ENCODE results near the gene ARID4B. TPM values are rescaled to one million over a fixed set of nuclear protein-coding genes. Genes with fewer than 3 reads are reported as not detected.
A peak's percentile ranks its signal among the peaks of the same experiment; 100 is the strongest.

ARID4B gene
- total RNA-seq, 4 donors from 2014 or later = 11.5 to 18.8 (median 16.5) TPM

GRCh38 chr1:235129774-235130570 lies 198.0 kb downstream of the ARID4B start:
- Histone ChIP-seq H3K27me3 (no peaks in the 10 kb centered on the region), H3K9me3 (no peaks in the 10 kb centered on the region), H3K27ac (no peak overlapping the region), H3K4me3 (no peak overlapping the region), H3K4me1 (peaks cover 15 to 18% of the 10 kb centered on the region in 2 donors), H3K36me3 (peaks cover 0 to 21% of the 10 kb centered on the region in 2 donors)
- in situ Hi-C loops (cut with MboI; ENCODE audit: low sequenced_read_pairs in 4 of 4) (no loop called here), intact Hi-C loops (cut with DNase I; ENCODE audit: low total_unique reads) (loop anchor here (5.0 to 10.0 kb wide), 2 partner anchors 195 to 372 kb away; partner anchors contain the start of genes ARID4B, B3GALNT2 and GGPS1)
- TF ChIP-seq, protein P1, sequence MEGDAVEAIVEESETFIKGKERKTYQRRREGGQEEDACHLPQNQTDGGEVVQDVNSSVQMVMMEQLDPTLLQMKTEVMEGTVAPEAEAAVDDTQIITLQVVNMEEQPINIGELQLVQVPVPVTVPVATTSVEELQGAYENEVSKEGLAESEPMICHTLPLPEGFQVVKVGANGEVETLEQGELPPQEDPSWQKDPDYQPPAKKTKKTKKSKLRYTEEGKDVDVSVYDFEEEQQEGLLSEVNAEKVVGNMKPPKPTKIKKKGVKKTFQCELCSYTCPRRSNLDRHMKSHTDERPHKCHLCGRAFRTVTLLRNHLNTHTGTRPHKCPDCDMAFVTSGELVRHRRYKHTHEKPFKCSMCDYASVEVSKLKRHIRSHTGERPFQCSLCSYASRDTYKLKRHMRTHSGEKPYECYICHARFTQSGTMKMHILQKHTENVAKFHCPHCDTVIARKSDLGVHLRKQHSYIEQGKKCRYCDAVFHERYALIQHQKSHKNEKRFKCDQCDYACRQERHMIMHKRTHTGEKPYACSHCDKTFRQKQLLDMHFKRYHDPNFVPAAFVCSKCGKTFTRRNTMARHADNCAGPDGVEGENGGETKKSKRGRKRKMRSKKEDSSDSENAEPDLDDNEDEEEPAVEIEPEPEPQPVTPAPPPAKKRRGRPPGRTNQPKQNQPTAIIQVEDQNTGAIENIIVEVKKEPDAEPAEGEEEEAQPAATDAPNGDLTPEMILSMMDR (IDR thresholded peaks at IDR 0.05 in 4 of 5, conservative IDR thresholded peaks at IDR 0.05 in 1 of 5) = no peak
- no peak for TF ChIP-seq POLR2A (IDR thresholded peaks at IDR 0.05)
- DNase-seq (no peak), ATAC-seq (no peak)

DNA sequence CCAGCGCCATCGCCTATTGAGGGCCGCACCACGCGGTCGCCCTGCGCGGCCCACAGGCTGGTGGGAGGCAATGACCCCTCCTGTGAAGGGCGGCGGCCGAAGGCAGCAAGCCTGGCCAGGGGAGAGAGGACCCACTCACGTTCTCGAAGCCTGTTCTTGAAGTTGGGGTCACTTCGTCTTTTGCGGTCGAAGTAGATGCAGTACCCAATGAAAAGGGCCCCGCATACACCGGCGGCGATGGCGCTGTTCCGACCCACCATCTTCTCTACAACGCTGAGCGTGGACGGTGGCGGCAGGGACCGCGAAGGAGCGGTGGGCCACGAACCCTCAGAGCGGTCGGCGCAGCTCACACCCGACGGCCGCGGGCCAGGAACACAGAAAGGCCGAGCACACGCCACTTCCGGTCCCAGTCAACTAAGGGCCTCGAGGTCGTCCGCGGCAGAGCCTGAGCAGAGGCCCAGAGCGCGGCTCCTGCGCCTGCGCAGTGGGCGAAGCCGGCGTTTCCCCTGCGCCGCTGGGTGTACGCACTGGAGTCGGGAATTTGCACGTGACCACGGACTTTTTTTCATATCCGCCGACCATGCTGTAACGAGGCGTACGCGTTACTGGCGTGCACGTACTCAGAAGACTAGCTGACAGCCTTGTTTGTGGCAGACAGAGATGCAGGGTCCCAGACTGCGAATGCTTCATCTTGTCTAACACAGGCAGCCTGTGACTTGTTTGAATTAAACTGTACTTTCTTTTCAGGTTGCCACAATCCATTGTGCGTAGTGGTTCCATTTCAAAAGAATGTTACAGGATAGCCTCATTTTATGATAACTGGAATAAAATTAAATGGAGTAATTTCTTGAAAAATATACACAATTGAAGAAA lies 199.3 kb downstream of the ARID4B start, which contains the start of gene TOMM20:
Gene TOMM20, minus strand, starts transcription at position 382 of the 873 bp plus-strand sequence. Its CDS starts 122 bp downstream, at position 260.
- no peaks in the 10 kb centered on the region for H3K9me3 ChIP-seq
- peak; percentile 61 to 72 for TF ChIP-seq POLR2A (IDR thresholded peaks at IDR 0.05)
- TF ChIP-seq, protein P1 (IDR thresholded peaks at IDR 0.05 in 4 of 5, conservative IDR thresholded peaks at IDR 0.05 in 1 of 5) = peak in 1 of 5 experiments; percentile 10

GRCh38 chr1:235127732-235128455 lies 200.1 kb downstream of the ARID4B start:
- Histone ChIP-seq H3K9me3 (no peaks in the 10 kb centered on the region), H3K27ac (peak overlapping the region; percentile 86 to 92 (median 88)), H3K4me3 (peak overlapping the region; percentile 90 to 95 (median 94)), H3K27me3 (no peaks in the 10 kb centered on the region), H3K4me1 (peaks cover 15 to 18% of the 10 kb centered on the region in 2 donors), H3K36me3 (peaks cover 0 to 4% of the 10 kb centered on the region in 2 donors)
- TF ChIP-seq, protein P1 (IDR thresholded peaks at IDR 0.05 in 4 of 5, conservative IDR thresholded peaks at IDR 0.05 in 1 of 5) = no peak
- TF ChIP-seq POLR2A (IDR thresholded peaks at IDR 0.05) = no peak
- ATAC-seq (peak in 1 of 2 donors; percentile 10), DNase-seq (no peak)
- intact Hi-C loops (cut with DNase I; ENCODE audit: low total_unique reads) = loop anchor here (1.0 to 10.0 kb wide), 3 partner anchors 33 to 374 kb away; partner anchors contain the start of genes ARID4B, B3GALNT2, GGPS1 and RBM34
- in situ Hi-C loops (cut with MboI; ENCODE audit: low sequenced_read_pairs in 4 of 4) = no loop called here

More for the DNA sequence above, 199.3 kb downstream of the ARID4B start, which contains the start of gene TOMM20:
- peaks cover 15 to 18% of the 10 kb centered on the region in 2 donors for H3K4me1 ChIP-seq
- peak within 1 kb of the TSS; percentile 86 to 92 (median 88) for H3K27ac ChIP-seq
- H3K4me3 ChIP-seq = peak within 1 kb of the TSS; percentile 90 to 95 (median 94)
- peaks cover 0 to 8% of the 10 kb centered on the region in 2 donors for H3K36me3 ChIP-seq
- ATAC-seq (peak; percentile 97), DNase-seq (peak; percentile 93 to 98)
- H3K27me3 ChIP-seq = no peaks in the 10 kb centered on the region
- intact Hi-C loops (cut with DNase I; ENCODE audit: low total_unique reads) (loop anchor here (1.0 to 10.0 kb wide), 3 partner anchors 33 to 374 kb away; partner anchors contain the start of genes ARID4B, B3GALNT2, GGPS1 and RBM34), in situ Hi-C loops (cut with MboI; ENCODE audit: low sequenced_read_pairs in 4 of 4) (no loop called here)

DNA sequence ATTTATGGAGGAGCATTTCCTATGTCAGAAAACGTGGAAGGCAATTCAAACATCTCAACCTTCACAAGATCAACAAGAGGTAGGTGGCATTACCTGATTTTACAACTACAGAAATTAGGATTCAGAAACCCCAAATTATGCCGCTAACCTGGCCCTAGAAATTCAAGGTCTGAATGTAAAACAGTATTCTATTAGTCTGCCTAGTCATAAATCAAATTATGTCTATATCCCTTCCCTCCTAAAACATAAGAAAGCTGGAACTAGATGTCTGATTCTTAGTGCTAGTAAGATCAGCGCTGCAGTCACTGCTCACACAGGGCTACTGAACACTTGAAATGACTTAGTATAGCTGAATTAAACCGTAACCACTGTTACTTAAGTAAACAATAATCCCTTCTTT lies 200.8 kb downstream of the ARID4B start:
- H3K27me3 ChIP-seq = no peaks in the 10 kb centered on the region
- H3K4me1 ChIP-seq = peaks cover 15 to 18% of the 10 kb centered on the region in 2 donors
- DNase-seq = no peak
- in situ Hi-C loops (cut with MboI; ENCODE audit: low sequenced_read_pairs in 4 of 4) = no loop called here
- peak overlapping the region in 2 of 4 donors; percentile 86 to 87 for H3K27ac ChIP-seq
- ATAC-seq = no peak
- TF ChIP-seq, protein P1 (IDR thresholded peaks at IDR 0.05 in 4 of 5, conservative IDR thresholded peaks at IDR 0.05 in 1 of 5) = no peak
- no peak for TF ChIP-seq POLR2A (IDR thresholded peaks at IDR 0.05)
- no peaks in the 10 kb centered on the region for H3K9me3 ChIP-seq
- H3K36me3 ChIP-seq = peaks cover 0 to 4% of the 10 kb centered on the region in 2 donors
- H3K4me3 ChIP-seq = peak overlapping the region; percentile 90 to 95 (median 94)
- intact Hi-C loops (cut with DNase I; ENCODE audit: low total_unique reads) = loop anchor here (5.0 to 10.0 kb wide), 2 partner anchors 198 to 375 kb away; partner anchors contain the start of genes ARID4B, B3GALNT2 and GGPS1
